Mesothelial cell of epicardium (in vitro differentiated cells): ENCODE measurements around the gene TMEM154. TPM values are rescaled to one million over a fixed set of nuclear protein-coding genes. Genes with fewer than 3 reads are reported as not detected.

Experiments used
- DNase-seq, 2 experiments: peaks; one replicate each; pipeline ENCODE4 v3.0.0; 2021; ENCODE audit warnings: low spot score in 2 of 2; ENCODE audit not compliant: unreplicated experiment in 2 of 2
- H3K27ac Mint-ChIP-seq: 2 replicates; pipeline ENCODE4 v1.8.0; 2021; ENCODE audit warnings: mixed read lengths
- H3K27me3 Mint-ChIP-seq: 2 replicates; pipeline ENCODE4 v1.8.0; 2021; ENCODE audit warnings: low read depth, mixed read lengths
- H3K36me3 Mint-ChIP-seq: 2 replicates; pipeline ENCODE4 v1.8.0; 2021; ENCODE audit warnings: mixed read lengths
- H3K4me1 Mint-ChIP-seq: 2 replicates; pipeline ENCODE4 v1.8.0; 2021; ENCODE audit warnings: mixed read lengths
- H3K4me3 Mint-ChIP-seq: 2 replicates; pipeline ENCODE4 v1.8.0; 2021; ENCODE audit warnings: mild to moderate bottlenecking, moderate library complexity, mixed read lengths
- H3K9me3 Mint-ChIP-seq: 2 replicates; pipeline ENCODE4 v1.8.0; 2021; ENCODE audit warnings: mixed read lengths
- CTCF ChIP-seq: fragments of 200-600 bp; sonication (generic); IDR thresholded peaks from one replicate; pipeline ENCODE4 v1.5.0; 2021; ENCODE audit warnings: antibody characterized with exemption; ENCODE audit not compliant: unreplicated experiment
- total RNA-seq: library from RNA; stranded (reverse); gene quantifications from 3 replicates; pipeline ENCODE4 v1.2.1, GENCODE V29; 2021

Gene TMEM154
- total RNA-seq, 1 donor from 2014 or later: 0.98 TPM

- H3K36me3 Mint-ChIP-seq: no peaks in the 10 kb centered on the region
- no peak for TF ChIP-seq CTCF
- no peak overlapping the region for H3K27ac Mint-ChIP-seq
- no peak for DNase-seq
- H3K4me3 Mint-ChIP-seq: no peak overlapping the region
- no peaks in the 10 kb centered on the region for H3K27me3 Mint-ChIP-seq
- peaks cover 11% of the 10 kb centered on the region for H3K4me1 Mint-ChIP-seq
- H3K9me3 Mint-ChIP-seq: peaks cover 4% of the 10 kb centered on the region
Measured at GRCh38 chr4:152630324-152630723, 49.5 kb downstream of the TMEM154 start.

- Mint-ChIP-seq H3K27me3 (no peaks in the 10 kb centered on the region), H3K27ac (no peak overlapping the region), H3K4me1 (peaks cover 11% of the 10 kb centered on the region), H3K36me3 (no peaks in the 10 kb centered on the region), H3K4me3 (no peak overlapping the region), H3K9me3 (peaks cover 4% of the 10 kb centered on the region)
- TF ChIP-seq CTCF: no peak
- DNase-seq: no peak
Measured at GRCh38 chr4:152629908-152630307, 49.9 kb downstream of the TMEM154 start.

GRCh38 chr4:152628128-152628527 lies 51.7 kb downstream of the TMEM154 start:
- no peak overlapping the region for H3K4me3 Mint-ChIP-seq
- H3K9me3 Mint-ChIP-seq: peaks cover 4% of the 10 kb centered on the region
- no peaks in the 10 kb centered on the region for H3K4me1 Mint-ChIP-seq
- no peaks in the 10 kb centered on the region for H3K27me3 Mint-ChIP-seq
- DNase-seq: no peak
- H3K36me3 Mint-ChIP-seq: no peaks in the 10 kb centered on the region
- no peak overlapping the region for H3K27ac Mint-ChIP-seq
- no peak for TF ChIP-seq CTCF

- Mint-ChIP-seq H3K4me1 (no peaks in the 10 kb centered on the region), H3K9me3 (peaks cover 4% of the 10 kb centered on the region), H3K27ac (no peak overlapping the region), H3K27me3 (no peaks in the 10 kb centered on the region), H3K36me3 (no peaks in the 10 kb centered on the region), H3K4me3 (no peak overlapping the region)
- TF ChIP-seq CTCF: no peak
- DNase-seq: no peak
Measured at GRCh38 chr4:152626790-152627189, 53.0 kb downstream of the TMEM154 start.

GRCh38 chr4:152620915-152621314 lies 58.9 kb downstream of the TMEM154 start:
- Mint-ChIP-seq H3K27ac (no peak overlapping the region), H3K36me3 (no peaks in the 10 kb centered on the region), H3K4me3 (no peak overlapping the region), H3K9me3 (no peaks in the 10 kb centered on the region), H3K27me3 (no peaks in the 10 kb centered on the region), H3K4me1 (peaks cover under 1% of the 10 kb centered on the region)
- DNase-seq: no peak
- no peak for TF ChIP-seq CTCF

GRCh38 chr4:152620218-152620617 lies 59.6 kb downstream of the TMEM154 start:
- no peak for TF ChIP-seq CTCF
- Mint-ChIP-seq H3K4me3 (no peak overlapping the region), H3K27ac (no peak overlapping the region), H3K27me3 (no peaks in the 10 kb centered on the region), H3K4me1 (peaks cover 4% of the 10 kb centered on the region), H3K36me3 (no peaks in the 10 kb centered on the region), H3K9me3 (no peaks in the 10 kb centered on the region)
- DNase-seq: no peak
